K562 (cell line): Measurements from ENCODE around the gene SLC4A2. TPM values are rescaled to one million over a fixed set of nuclear protein-coding genes. Genes with fewer than 3 reads are reported as not detected.
A peak's percentile ranks its signal among the peaks of the same experiment; 100 is the strongest.

ENCODE experiments used
- GABPB1 ChIP-seq: sonication (generic); formaldehyde crosslinking; IDR thresholded peaks from 2 replicates; pipeline ENCODE4 v1.8.0; 2022; ENCODE audit warnings: mild to moderate bottlenecking, missing genetic modification reagents
- GTF2E2 ChIP-seq: fragments of 200-800 bp; sonication (Bioruptor generic); IDR thresholded peaks from 2 replicates; pipeline ENCODE4 v1.6.1; 2016; ENCODE audit warnings: missing genetic modification characterization, missing compliant biosample characterization
- HEY1 ChIP-seq: fragments of 250-450 bp; sonication (Bioruptor Pico); IDR thresholded peaks from 2 replicates; pipeline ENCODE4 v1.5.0; 2020; ENCODE audit warnings: mild to moderate bottlenecking, moderate library complexity, borderline replicate concordance
- KDM5B ChIP-seq: fragments of 200-600 bp; sonication (generic); IDR thresholded peaks from 2 replicates; pipeline ENCODE4 v1.6.1; 2012; ENCODE audit warnings: low read depth, mild to moderate bottlenecking, moderate library complexity, low read length, control low read depth, inconsistent platforms; ENCODE audit not compliant: insufficient replicate concordance
- KLF16 ChIP-seq: IDR thresholded peaks from 2 replicates; pipeline ENCODE4 v1.6.1; 2016; ENCODE audit warnings: antibody characterized with exemption
- MAZ ChIP-seq, 2 experiments: fragments of 450-650 bp in 1 of 2; sonication (generic) in 1 of 2; formaldehyde crosslinking; IDR thresholded peaks in 1 of 2; conservative IDR thresholded peaks in 1 of 2; 2 replicates each; pipeline versions ENCODE4 v1.4.0 to v1.5.0; 2020; ENCODE audit warnings: mild to moderate bottlenecking in 1 of 2, missing genetic modification reagents in 1 of 2
- MBD2 ChIP-seq: sonication (generic); IDR thresholded peaks from 2 replicates; pipeline ENCODE4 v1.6.1; 2016; ENCODE audit warnings: low read depth, borderline replicate concordance
- MED1 ChIP-seq: sonication (generic); formaldehyde crosslinking; IDR thresholded peaks from 2 replicates; pipeline ENCODE4 v1.8.1; 2023; ENCODE audit warnings: missing genetic modification reagents, borderline replicate concordance
- MEIS2 ChIP-seq: fragments of 450-650 bp; IDR thresholded peaks from 2 replicates; pipeline ENCODE4 v1.6.1; 2014; ENCODE audit warnings: mild to moderate bottlenecking; ENCODE audit not compliant: partially characterized antibody
- PREB ChIP-seq: sonication (generic); formaldehyde crosslinking; IDR thresholded peaks from 2 replicates; pipeline ENCODE4 v1.8.1; 2023; ENCODE audit warnings: mild to moderate bottlenecking, missing genetic modification reagents
- PTBP1 ChIP-seq: fragments of 200-400 bp; formaldehyde crosslinking; IDR thresholded peaks from 2 replicates; pipeline ENCODE4 v1.6.1; 2017; ENCODE audit warnings: low read depth, low read length
- RBM39 ChIP-seq: fragments of 200-400 bp; formaldehyde crosslinking; optimal IDR thresholded peaks from 2 replicates; pipeline ENCODE3; 2018; ENCODE audit warnings: low read depth, low read length
- RHOXF2B ChIP-seq: fragments of 250-450 bp; sonication (Bioruptor Pico); conservative IDR thresholded peaks from 2 replicates; pipeline ENCODE4 v1.5.1; 2021
- TARDBP ChIP-seq: fragments of 450-650 bp; IDR thresholded peaks from 2 replicates; pipeline ENCODE4 v1.6.1; 2016
- TEAD4 ChIP-seq, 2 experiments: sonication (generic) in 1 of 2; formaldehyde crosslinking in 1 of 2; IDR thresholded peaks; 2 replicates each; pipeline versions ENCODE4 v1.6.1 to v1.8.0; 2012 to 2022; ENCODE audit warnings: borderline replicate concordance in 1 of 2, inconsistent platforms in 1 of 2, low read length in 1 of 2, mild to moderate bottlenecking in 1 of 2, missing genetic modification reagents in 1 of 2
- ZBED1 ChIP-seq: IDR thresholded peaks from 2 replicates; pipeline ENCODE4 v1.6.1; 2014
- ZBTB7A ChIP-seq: IDR thresholded peaks from 2 replicates; pipeline ENCODE4 v1.6.1; 2011; ENCODE audit warnings: low read depth, mild to moderate bottlenecking, low read length, moderate library complexity, borderline replicate concordance; ENCODE audit not compliant: control insufficient read depth
- ZEB2 ChIP-seq: fragments of 450-650 bp; IDR thresholded peaks from 2 replicates; pipeline ENCODE4 v1.6.1; 2016
- ZNF239 ChIP-seq: fragments of 250-450 bp; sonication (Bioruptor Pico); IDR thresholded peaks from 2 replicates; pipeline ENCODE4 v1.4.0; 2020; ENCODE audit warnings: mild to moderate bottlenecking
- ZSCAN32 ChIP-seq: fragments of 450-650 bp; formaldehyde crosslinking; IDR thresholded peaks from 2 replicates; pipeline ENCODE4 v1.4.0; 2020; ENCODE audit warnings: mild to moderate bottlenecking, moderate library complexity
- ZZZ3 ChIP-seq: fragments of 450-650 bp; IDR thresholded peaks from 2 replicates; pipeline ENCODE4 v1.6.1; 2016; ENCODE audit warnings: antibody characterized with exemption, mild to moderate bottlenecking, moderate library complexity
- polyA plus RNA-seq, 8 experiments: library from polyadenylated mRNA; depleted of rRNA in 4 of 8; stranded (reverse) in 5 of 8; unstranded in 3 of 8; fragments of >200 nt; fragmentation: Nextera tagmentation in 2 of 8; fragmentation: Illumina TruSeq in 1 of 8; extraction: Ambion mirVana in 2 of 8; extraction: Trizol in 1 of 8; gene quantifications; 2 replicates each; pipeline versions ENCODE4 v1.2.1 to v1.2.3, GENCODE V29; 2011 to 2014; ENCODE audit warnings: inconsistent platforms in 1 of 8, missing spikeins in 1 of 8
- total RNA-seq, 7 experiments: library from RNA; depleted of rRNA in 6 of 7; stranded (reverse); fragments of >200 nt in 6 of 7; fragmentation: Illumina TruSeq in 2 of 7; extraction: Trizol in 2 of 7; gene quantifications; 2 replicates each; pipeline versions ENCODE4 v1.2.1 to v1.2.3, GENCODE V29; 2011 to 2021; ENCODE audit warnings: low replicate concordance in 1 of 7
- TF ChIP-seq, protein P1 (sequence below): fragments of 450-650 bp; formaldehyde crosslinking; IDR thresholded peaks from 2 replicates; pipeline ENCODE4 v1.4.0; 2020; ENCODE audit warnings: mild to moderate bottlenecking
- TF ChIP-seq, protein P2 (sequence below): fragments of 250-450 bp; sonication (Bioruptor Pico); IDR thresholded peaks from 2 replicates; pipeline ENCODE4 v1.8.0; 2021; ENCODE audit warnings: mild to moderate bottlenecking, moderate library complexity
- TF ChIP-seq, protein P3 (sequence below): conservative IDR thresholded peaks from 2 replicates; pipeline ENCODE4 v1.6.1; 2011; ENCODE audit warnings: low read depth, mild to moderate bottlenecking, low read length; ENCODE audit not compliant: control insufficient read depth

The SLC4A2 gene
- total and polyA plus RNA-seq, 9 of the 15 experiments (the other 6 are each of a cell fraction or from before 2014, with no cell fraction given), result 11.4 to 375 (median 130) TPM

DNA sequence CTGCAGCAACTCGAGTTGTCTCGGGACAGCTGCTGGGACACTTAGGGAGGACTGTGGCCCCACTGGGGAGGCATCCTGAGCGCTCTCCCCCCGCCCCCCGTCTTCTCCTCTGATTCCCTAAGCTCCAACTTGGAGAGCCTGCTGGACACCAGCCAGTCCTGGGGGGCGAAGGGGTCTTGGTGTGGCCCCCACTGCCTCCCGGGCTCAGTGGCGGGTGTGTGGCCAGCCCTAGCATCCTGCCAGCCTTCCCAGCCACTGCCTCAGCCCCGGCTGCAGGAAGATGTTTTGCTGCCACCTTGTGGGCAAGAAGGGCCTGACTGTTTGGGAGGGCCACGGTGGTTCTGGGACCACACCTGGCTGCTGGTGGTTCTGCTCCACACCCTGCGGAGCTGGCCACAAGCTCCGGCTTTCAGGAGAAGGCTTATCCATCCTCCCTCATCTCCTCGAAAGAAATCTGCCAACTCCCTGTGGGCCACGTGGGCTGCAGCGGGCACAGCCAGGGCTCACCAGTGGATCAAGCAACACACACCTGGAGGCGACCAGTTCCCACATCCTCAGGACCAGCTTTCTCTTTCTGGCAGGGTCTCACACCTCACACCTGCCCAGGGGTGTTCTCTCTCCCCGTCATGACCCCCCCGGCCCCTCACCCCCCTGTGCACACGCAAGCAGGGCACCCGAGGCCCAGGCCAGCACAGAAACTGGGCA lies 51.7 kb downstream of the SLC4A2 start (continued):
- TF ChIP-seq PREB (0 out of 2 replicates have a peak, but pooled peaks have one; percentile 76), MED1 (CRISPR knock-in tag) (no peak), GTF2E2 (tag) (no peak), ZEB2 (no peak), ZBED1 (no peak), RBM39 (peak; percentile 9), KDM5B (no peak), KLF16 (no peak), MAZ (CRISPR knock-in tag; conservative IDR thresholded peaks at IDR 0.05 in 1 of 2, IDR thresholded peaks at IDR 0.05 in 1 of 2) (peak; percentile 64 to 79), MBD2 (no peak), ZSCAN32 (CRISPR knock-in tag) (no peak), ZBTB7A (peak; percentile 72; the same call in 1 of the 2 replicates), TARDBP (no peak), PTBP1 (no peak), ZNF239 (no peak), GABPB1 (CRISPR knock-in tag) (0 out of 2 replicates have a peak, but pooled peaks have one; percentile 46), MEIS2 (no peak), HEY1 (CRISPR knock-in tag) (no peak), RHOXF2B (CRISPR knock-in tag) (no peak), ZZZ3 (no peak), TEAD4 (IDR thresholded peaks at IDR 0.05; ENCODE audit: low read length) (no peak), TEAD4 (CRISPR knock-in tag; IDR thresholded peaks at IDR 0.05; ENCODE audit: borderline replicate concordance) (no peak)
- TF ChIP-seq, protein P1, sequence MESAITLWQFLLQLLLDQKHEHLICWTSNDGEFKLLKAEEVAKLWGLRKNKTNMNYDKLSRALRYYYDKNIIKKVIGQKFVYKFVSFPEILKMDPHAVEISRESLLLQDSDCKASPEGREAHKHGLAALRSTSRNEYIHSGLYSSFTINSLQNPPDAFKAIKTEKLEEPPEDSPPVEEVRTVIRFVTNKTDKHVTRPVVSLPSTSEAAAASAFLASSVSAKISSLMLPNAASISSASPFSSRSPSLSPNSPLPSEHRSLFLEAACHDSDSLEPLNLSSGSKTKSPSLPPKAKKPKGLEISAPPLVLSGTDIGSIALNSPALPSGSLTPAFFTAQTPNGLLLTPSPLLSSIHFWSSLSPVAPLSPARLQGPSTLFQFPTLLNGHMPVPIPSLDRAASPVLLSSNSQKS, result no peak
- TF ChIP-seq, protein P2, sequence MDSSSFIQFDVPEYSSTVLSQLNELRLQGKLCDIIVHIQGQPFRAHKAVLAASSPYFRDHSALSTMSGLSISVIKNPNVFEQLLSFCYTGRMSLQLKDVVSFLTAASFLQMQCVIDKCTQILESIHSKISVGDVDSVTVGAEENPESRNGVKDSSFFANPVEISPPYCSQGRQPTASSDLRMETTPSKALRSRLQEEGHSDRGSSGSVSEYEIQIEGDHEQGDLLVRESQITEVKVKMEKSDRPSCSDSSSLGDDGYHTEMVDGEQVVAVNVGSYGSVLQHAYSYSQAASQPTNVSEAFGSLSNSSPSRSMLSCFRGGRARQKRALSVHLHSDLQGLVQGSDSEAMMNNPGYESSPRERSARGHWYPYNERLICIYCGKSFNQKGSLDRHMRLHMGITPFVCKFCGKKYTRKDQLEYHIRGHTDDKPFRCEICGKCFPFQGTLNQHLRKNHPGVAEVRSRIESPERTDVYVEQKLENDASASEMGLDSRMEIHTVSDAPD (CRISPR knock-in tag), result no peak
- TF ChIP-seq, protein P3, sequence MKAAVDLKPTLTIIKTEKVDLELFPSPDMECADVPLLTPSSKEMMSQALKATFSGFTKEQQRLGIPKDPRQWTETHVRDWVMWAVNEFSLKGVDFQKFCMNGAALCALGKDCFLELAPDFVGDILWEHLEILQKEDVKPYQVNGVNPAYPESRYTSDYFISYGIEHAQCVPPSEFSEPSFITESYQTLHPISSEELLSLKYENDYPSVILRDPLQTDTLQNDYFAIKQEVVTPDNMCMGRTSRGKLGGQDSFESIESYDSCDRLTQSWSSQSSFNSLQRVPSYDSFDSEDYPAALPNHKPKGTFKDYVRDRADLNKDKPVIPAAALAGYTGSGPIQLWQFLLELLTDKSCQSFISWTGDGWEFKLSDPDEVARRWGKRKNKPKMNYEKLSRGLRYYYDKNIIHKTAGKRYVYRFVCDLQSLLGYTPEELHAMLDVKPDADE, result no peak
